Colon (tissue), 2 donors: ENCODE results near the gene ACSF3.

Experiments
- FAIRE-seq: peaks from 2 replicates; lab custom pipeline; 2012; peaks lifted over from hg19 to GRCh38; lab: Jason Lieb, UNC
- donor health status: control.
- donor health status: control.

The ACSF3 gene

DNA sequence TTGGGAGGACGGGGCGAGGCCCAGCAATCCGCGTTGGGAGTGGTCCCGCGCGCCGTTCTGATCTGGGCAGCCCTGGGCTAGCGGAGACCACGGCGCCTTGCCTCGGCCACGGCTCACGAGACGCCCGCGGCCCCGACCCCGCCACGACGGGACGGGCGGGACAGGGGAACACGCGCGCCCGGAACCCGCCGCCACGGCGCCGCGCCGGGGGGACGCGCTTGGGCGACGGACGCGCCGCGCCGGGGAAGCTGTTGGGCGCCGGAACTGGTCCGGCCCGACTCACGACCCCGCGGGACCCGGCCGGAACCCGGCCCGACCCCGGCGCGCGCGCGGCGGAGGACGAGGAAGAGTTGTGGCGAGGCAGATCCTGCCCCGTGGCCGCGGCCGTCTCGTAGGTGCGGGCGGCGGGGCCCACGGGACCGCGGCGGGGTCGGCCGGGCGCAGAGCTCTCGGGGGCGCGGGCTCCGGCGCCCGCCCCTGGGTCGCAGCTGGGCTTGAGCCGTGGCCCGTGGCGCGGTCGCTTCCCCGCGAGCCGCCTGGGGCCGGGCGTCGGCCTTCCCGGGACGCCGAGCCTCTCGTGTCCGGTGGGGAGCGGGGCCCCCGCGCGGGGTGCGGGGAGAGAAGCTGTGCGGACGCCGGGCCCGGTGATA, at the start of gene ACSF3:
TSS of gene ACSF3 (plus strand) at position 251 of the 650 bp plus-strand sequence. CDS start 6,830 bp downstream, outside the sequence.
- no peak for FAIRE-seq

DNA sequence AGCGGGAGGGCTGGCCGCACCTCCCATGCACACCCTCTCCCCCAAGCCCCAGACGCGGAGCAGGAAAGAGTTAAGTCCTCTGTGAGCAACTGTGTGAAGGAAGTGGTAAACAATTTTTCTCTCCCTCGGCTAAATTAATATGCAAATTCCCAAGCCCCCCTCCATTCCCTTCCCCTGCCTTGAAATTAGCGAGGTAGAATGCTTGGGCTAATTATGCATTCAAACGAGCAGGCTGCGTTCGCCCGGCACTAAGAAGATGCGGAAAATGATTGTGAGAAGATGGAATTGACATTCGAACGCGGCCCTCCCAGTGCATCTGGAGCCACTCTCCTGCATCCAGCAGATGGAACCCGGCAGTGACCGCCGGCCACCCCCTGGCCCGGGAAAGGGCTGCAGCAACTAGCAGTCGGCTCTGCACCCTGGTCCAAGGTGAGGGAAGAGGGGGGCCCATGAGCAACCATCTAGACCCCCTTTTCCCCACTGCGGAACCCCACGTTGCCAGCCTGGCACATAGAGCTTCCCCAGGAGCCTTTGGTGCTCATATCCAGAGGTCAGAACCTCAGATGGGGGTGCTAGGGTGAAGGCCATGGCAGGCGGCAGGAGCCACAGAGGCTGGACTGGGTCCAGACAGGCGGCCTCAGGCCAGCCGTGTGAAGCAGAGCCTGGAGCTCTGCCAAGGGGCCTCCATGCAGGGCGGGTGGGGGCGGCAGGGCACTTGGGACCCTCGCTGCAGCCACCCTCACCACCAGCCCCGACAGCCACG, 49.1 kb upstream of the ACSF3 start:
- FAIRE-seq = no peak

- FAIRE-seq = no peak
These were observed 48.4 kb upstream of the ACSF3 start for GRCh38 chr16:89045181-89045815.

DNA sequence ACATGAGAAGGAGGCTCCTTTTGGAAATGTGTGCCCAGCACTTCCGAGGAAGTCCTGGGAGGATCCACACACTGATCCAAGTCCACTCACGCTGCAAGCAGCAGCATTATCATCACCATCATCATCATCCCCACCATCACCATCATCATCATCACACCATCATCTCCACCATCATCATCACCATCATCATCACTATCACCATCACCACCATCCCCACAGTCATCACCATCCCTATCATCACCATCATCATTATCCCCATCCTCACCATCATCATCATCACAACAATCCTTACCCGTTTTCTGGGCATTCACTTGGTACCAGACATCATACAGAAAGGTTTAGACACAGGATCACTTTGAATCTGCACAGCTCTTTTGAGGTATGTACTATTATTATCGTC, 47.8 kb upstream of the ACSF3 start:
- FAIRE-seq = no peak

DNA sequence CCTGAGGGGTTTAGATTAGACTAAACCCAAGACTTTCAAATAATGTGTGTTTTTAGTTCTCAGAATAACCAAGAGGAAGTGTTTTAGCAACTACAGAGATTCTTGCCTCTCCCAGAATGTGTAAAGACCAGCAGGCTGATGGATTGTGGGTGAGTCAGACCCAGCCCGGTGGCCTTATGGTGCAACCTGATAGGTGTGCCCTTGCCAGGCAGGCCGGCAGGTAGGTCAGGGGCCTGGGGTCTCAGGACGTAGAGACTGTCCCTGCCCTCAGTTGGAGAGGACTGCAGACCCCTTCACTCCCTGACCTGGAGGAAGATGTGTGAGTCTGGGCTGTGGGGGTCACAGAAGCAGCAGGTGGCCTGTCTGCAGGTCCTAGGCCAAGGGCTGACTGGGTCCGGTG, 47.2 kb upstream of the ACSF3 start:
- no peak for FAIRE-seq

GRCh38 chr16:89047331-89048089, 46.1 kb upstream of the ACSF3 start:
- no peak for FAIRE-seq

GRCh38 chr16:89048090-89048725, 45.4 kb upstream of the ACSF3 start:
- FAIRE-seq = no peak

- no peak for FAIRE-seq
These were observed 44.7 kb upstream of the ACSF3 start for GRCh38 chr16:89048871-89049422.

GRCh38 chr16:89049484-89050118, 44.1 kb upstream of the ACSF3 start:
- no peak for FAIRE-seq

DNA sequence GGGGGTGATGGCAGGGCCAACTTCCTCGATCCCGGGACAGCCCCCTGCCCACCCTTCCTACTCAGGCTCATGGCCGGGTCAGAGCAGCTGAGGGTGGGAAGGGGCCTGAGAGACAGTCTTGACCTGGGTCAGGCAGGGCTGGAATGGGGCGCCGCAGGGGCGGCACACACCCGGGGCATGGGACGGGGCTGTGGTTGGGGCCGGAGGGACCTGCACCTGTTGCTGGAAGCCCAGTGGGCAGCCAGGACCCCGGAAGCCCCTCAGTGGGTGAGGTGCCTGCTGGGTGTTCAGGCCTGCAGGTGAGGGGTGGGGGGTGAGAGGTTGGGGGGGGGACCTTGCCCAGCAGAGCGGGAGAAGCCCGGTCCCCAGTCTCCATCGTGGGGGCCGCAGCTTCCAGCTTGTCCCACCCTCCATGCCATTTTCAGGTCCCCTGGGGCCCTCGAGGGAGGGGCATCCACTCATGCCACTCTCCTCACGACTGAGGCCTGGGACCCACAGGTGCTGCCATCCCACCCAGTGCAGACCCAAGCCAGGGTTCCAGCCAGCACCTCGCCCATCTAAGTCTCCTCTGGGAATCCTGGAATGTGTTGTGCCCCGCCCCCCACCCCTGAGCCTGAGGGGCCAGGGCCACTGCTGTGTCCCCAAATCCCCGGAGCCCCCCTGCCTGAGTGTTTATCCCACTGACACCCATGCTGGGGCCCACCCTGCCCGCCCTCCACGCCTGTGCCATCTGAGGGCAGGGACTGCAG, 43.4 kb upstream of the ACSF3 start:
- FAIRE-seq = no peak

DNA sequence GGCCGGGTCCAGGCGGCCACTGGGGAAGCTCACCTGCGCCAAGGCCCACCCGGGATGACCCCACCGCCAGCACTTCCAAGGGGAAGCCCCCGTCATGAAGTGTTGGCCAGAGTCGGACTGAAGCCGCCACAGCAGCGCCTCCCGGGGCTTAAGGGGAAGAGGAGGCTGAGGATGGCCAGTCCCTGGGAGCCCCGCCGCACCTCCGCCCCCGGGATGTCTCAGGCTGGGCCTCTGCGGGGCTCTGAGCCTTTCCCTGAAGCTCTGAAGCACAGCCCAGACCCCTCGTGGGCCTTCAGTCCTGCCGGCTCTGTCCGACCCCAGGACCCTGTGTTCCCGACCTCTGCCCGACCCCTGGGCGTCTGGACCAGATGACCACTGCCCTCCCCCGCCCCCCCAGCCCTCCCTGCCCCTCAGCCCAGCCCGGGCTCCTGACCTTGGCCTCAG, 42.8 kb upstream of the ACSF3 start:
- FAIRE-seq = no peak

- FAIRE-seq = no peak
These were observed 42.0 kb upstream of the ACSF3 start for GRCh38 chr16:89051521-89052166.

- no peak for FAIRE-seq
These were observed 41.3 kb upstream of the ACSF3 start for GRCh38 chr16:89052191-89052889.

- FAIRE-seq = no peak
These were observed 40.5 kb upstream of the ACSF3 start for GRCh38 chr16:89052890-89053724.

DNA sequence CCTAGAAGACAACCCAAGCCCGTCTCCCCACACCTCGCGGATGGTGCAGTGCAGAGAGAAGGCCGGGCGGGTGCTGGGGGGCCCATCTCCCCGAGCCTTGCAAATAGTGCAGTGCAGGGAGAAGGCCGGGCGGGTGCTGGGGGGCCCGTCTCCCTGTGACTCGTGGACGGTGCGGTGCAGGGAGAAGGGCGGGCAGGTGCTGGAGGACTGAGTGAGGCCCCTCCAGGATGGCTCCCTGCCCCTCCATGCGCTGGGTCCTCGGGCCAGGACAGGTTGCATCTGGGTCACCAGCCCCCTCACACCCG, 40.0 kb upstream of the ACSF3 start:
- no peak for FAIRE-seq

GRCh38 chr16:89054261-89054661, 39.4 kb upstream of the ACSF3 start:
- FAIRE-seq = no peak

GRCh38 chr16:89054714-89055113, 38.9 kb upstream of the ACSF3 start:
- FAIRE-seq = no peak

- no peak for FAIRE-seq
These were observed 38.3 kb upstream of the ACSF3 start for GRCh38 chr16:89055313-89055712.
